Measurements from ENCODE around the gene OR6B2. TPM values are rescaled to one million over a fixed set of nuclear protein-coding genes. Genes with fewer than 3 reads are reported as not detected.

The OR6B2 gene
- total and polyA plus RNA-seq, 4 donors = not detected

DNA sequence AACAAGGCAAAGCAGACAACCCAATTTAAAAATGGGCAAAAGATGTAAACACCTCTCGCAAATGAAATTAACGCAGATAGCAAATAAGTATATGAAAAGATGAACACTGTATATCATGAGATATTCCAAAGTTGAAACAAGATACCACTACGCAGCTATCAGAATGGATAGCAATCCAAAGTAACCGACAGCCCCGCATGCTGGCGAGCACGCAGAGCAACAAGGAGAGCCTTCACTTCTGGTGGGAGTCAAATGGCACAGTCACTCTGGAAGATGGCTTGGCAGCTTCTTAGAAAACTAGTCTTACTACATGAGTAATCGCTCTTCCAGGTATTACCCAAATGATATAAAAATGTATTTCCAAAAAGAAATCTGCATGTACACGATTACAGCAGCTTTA lies 6.4 kb downstream of the OR6B2 start:
- H3K27ac ChIP-seq (ENCODE audit: low read depth in 1 of 2, low read length in 2 of 2) = no peak overlapping the region
- H3K4me3 ChIP-seq (ENCODE audit: low read length in 2 of 2) = no peak overlapping the region
- ATAC-seq (ENCODE audit: low FRiP score) (no peak), DNase-seq (no peak)
- no peaks in the 10 kb centered on the region for H3K27me3 ChIP-seq (ENCODE audit: control insufficient read depth in 1 of 2, insufficient read depth in 2 of 2, low read length in 1 of 2)
- H3K4me1 ChIP-seq (ENCODE audit: control insufficient read depth in 1 of 2, insufficient read depth in 2 of 2, low read length in 2 of 2) = no peaks in the 10 kb centered on the region
- no peaks in the 10 kb centered on the region for H3K9me3 ChIP-seq (ENCODE audit: control insufficient read depth, low read length)
- 72 to 76% methylated on average over 9 of the region's 9 CpGs for WGBS, 2 donors
- peaks cover 0 to 5% of the 10 kb centered on the region in 2 donors for H3K36me3 ChIP-seq (ENCODE audit: control insufficient read depth in 1 of 2, insufficient read depth in 2 of 2, low read length in 1 of 2)
- intact Hi-C loops (cut with DNase I) = loop anchor here in 1 of 2 donors (10.0 kb wide), 1 partner anchor 559 kb away; no protein-coding TSS in a partner anchor

DNA sequence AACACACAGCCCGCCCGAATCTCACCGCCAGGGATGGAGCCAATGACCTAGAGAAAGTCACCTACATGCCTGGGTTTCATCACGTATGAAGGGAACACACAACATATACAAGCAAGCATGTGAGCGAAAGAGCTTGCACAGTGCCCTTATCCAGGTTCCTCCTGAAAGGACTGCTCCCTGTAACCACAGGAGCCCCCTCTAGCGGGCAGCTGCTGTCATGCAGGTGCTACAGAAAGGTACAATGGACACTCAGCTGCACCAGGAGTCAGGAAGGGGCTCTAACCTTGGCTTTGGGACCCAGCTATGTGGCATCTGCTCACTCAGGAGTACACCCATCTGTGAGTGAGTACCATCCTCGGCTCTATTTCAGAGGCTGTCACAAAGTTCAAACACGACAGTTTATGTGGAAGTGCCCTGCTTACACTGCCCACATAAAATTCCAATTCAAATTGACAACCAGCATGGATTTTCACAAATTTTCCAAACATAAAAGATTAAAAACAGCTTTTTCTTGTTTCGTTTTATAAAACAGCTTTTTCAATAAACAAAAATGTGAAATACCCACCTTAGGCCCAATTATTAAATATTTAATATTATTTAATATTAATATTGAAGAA lies 8.6 kb downstream of the OR6B2 start:
- H3K36me3 ChIP-seq (ENCODE audit: control insufficient read depth in 1 of 2, insufficient read depth in 2 of 2, low read length in 1 of 2) = peaks cover 0 to 12% of the 10 kb centered on the region in 2 donors
- WGBS, 2 donors = 55 to 56% methylated on average over 9 of the region's 9 CpGs

DNA sequence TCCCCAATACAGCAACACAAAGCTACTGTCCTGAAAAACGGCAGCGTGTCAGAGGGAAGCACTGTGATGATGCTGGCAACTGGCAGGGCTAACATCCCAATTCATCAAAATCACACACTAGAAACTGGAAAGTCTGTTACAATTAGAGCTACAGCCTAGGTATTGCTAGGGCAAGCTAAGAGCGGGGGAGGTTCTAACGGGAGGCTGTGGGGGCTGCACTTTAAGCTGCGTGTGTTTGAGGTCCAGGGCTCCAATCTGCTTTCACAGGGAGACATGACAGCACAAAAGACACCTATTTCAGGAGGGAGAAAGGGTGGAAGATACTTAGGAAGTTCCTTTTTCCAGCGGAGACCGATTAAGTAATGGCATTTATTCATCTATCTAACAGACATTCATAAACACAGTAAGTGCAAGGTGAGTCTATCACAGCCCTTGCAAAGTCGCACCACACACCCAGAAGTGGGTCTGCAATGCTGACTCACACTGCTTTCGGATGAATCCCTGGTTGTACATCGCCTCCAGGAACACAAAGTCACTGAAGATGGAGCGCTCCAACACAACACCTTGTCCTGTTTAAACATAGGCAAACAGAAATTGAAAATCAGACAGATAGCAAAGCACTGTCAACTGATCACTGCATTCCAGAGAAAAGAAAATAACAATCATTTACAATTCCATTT lies 12.0 kb downstream of the OR6B2 start:
- DNase-seq (no peak), ATAC-seq (ENCODE audit: low FRiP score) (no peak)
- Histone ChIP-seq H3K27me3 (ENCODE audit: control insufficient read depth in 1 of 2, insufficient read depth in 2 of 2, low read length in 1 of 2) (no peaks in the 10 kb centered on the region), H3K27ac (ENCODE audit: low read depth in 1 of 2, low read length in 2 of 2) (no peak overlapping the region), H3K4me3 (ENCODE audit: low read length in 2 of 2) (no peak overlapping the region), H3K9me3 (ENCODE audit: control insufficient read depth, low read length) (no peaks in the 10 kb centered on the region), H3K4me1 (ENCODE audit: control insufficient read depth in 1 of 2, insufficient read depth in 2 of 2, low read length in 2 of 2) (no peaks in the 10 kb centered on the region), H3K36me3 (ENCODE audit: control insufficient read depth in 1 of 2, insufficient read depth in 2 of 2, low read length in 1 of 2) (peaks cover 0 to 14% of the 10 kb centered on the region in 2 donors)
- intact Hi-C loops (cut with DNase I) = no loop called here
- 93 to 94% methylated on average over 11 of the region's 11 CpGs for WGBS, 2 donors

More for the DNA sequence above, 8.6 kb downstream of the OR6B2 start:
- ATAC-seq (ENCODE audit: low FRiP score) (no peak), DNase-seq (peak; percentile 64 to 80)
- Histone ChIP-seq H3K27ac (ENCODE audit: low read depth in 1 of 2, low read length in 2 of 2) (no peak overlapping the region), H3K4me1 (ENCODE audit: control insufficient read depth in 1 of 2, insufficient read depth in 2 of 2, low read length in 2 of 2) (no peaks in the 10 kb centered on the region), H3K4me3 (ENCODE audit: low read length in 2 of 2) (no peak overlapping the region), H3K9me3 (ENCODE audit: control insufficient read depth, low read length) (no peaks in the 10 kb centered on the region), H3K27me3 (ENCODE audit: control insufficient read depth in 1 of 2, insufficient read depth in 2 of 2, low read length in 1 of 2) (no peaks in the 10 kb centered on the region)
- intact Hi-C loops (cut with DNase I) = loop anchor here in 1 of 2 donors (10.0 kb wide), 1 partner anchor 557 kb away; no protein-coding TSS in a partner anchor

DNA sequence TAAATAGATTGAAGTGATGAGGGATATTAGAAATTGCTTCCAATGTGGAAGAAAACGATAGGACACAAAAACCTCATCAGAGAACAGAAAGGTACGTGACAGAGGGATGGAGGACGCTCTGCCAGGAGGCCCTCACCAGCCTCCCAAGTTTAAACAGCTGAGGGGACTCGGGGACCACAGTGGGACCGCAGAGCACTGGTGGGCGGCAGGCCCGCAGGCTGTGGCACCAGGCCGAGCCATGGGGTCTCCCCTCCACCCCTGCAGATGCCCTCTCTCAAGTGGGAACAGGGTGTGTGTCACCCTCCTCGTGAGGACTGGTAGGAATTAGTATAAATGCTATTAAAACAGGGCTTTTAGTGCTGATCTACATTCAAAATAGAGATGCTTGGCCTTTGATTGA lies 15.9 kb downstream of the OR6B2 start:
- WGBS, 2 donors = 89 to 94% methylated on average over 9 of the region's 9 CpGs
- H3K9me3 ChIP-seq (ENCODE audit: control insufficient read depth, low read length) = no peaks in the 10 kb centered on the region
- no peak overlapping the region for H3K27ac ChIP-seq (ENCODE audit: low read depth in 1 of 2, low read length in 2 of 2)
- peaks cover 0 to 11% of the 10 kb centered on the region in 2 donors for H3K36me3 ChIP-seq (ENCODE audit: control insufficient read depth in 1 of 2, insufficient read depth in 2 of 2, low read length in 1 of 2)
- no peaks in the 10 kb centered on the region for H3K4me1 ChIP-seq (ENCODE audit: control insufficient read depth in 1 of 2, insufficient read depth in 2 of 2, low read length in 2 of 2)
- ATAC-seq (ENCODE audit: low FRiP score) (no peak), DNase-seq (no peak)
- no peak overlapping the region for H3K4me3 ChIP-seq (ENCODE audit: low read length in 2 of 2)
- no peaks in the 10 kb centered on the region for H3K27me3 ChIP-seq (ENCODE audit: control insufficient read depth in 1 of 2, insufficient read depth in 2 of 2, low read length in 1 of 2)
- intact Hi-C loops (cut with DNase I) = no loop called here

DNA sequence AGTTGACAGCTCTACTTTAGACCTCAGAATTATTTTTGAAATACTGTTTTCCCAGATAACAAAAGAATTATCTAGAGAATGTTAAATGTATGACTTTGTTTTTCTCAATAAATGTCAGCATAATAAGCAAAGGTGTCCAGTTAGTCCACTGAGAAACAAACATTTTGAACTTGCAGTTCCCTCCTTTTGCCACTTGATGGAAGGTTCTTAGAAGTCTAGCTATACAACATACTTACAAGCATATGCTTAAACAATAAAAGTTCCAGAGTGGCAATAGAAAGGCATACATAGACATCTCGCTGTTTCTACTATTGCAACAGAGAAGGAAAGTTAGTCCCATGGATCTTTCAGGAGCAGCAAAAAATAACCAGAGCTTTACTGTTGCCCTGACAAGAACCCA lies 16.9 kb downstream of the OR6B2 start:
- WGBS, 2 donors = 91% methylated on average over 1 of the region's 1 CpG
- Histone ChIP-seq H3K27me3 (ENCODE audit: control insufficient read depth in 1 of 2, insufficient read depth in 2 of 2, low read length in 1 of 2) (no peaks in the 10 kb centered on the region), H3K36me3 (ENCODE audit: control insufficient read depth in 1 of 2, insufficient read depth in 2 of 2, low read length in 1 of 2) (peaks cover 0 to 11% of the 10 kb centered on the region in 2 donors), H3K4me1 (ENCODE audit: control insufficient read depth in 1 of 2, insufficient read depth in 2 of 2, low read length in 2 of 2) (no peaks in the 10 kb centered on the region), H3K9me3 (ENCODE audit: control insufficient read depth, low read length) (no peaks in the 10 kb centered on the region), H3K4me3 (ENCODE audit: low read length in 2 of 2) (no peak overlapping the region), H3K27ac (ENCODE audit: low read depth in 1 of 2, low read length in 2 of 2) (no peak overlapping the region)
- ATAC-seq (ENCODE audit: low FRiP score) (no peak), DNase-seq (no peak)
- intact Hi-C loops (cut with DNase I) = no loop called here

DNA sequence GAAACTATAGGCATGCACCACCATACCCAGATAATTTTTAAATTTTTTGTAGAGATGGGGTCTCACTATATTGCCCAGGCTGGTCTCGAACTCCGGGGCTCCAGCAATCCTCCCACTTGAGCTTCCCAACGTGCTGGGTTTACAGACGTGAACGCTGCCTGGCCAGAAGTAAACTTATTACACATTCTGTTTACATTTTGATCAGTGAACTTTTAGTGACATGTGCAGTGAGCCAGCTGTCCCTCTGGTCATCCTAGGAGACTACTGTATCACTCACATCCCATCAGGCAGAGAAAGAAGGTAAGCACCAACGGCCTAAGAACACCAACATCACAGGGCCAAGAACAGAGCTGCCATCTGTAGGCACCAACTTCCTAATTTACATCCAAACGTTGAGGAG lies 27.2 kb downstream of the OR6B2 start:
- Histone ChIP-seq H3K36me3 (ENCODE audit: control insufficient read depth in 1 of 2, insufficient read depth in 2 of 2, low read length in 1 of 2) (peaks cover 0 to 16% of the 10 kb centered on the region in 2 donors), H3K9me3 (ENCODE audit: control insufficient read depth, low read length) (no peaks in the 10 kb centered on the region), H3K27ac (ENCODE audit: low read depth in 1 of 2, low read length in 2 of 2) (no peak overlapping the region), H3K27me3 (ENCODE audit: control insufficient read depth in 1 of 2, insufficient read depth in 2 of 2, low read length in 1 of 2) (no peaks in the 10 kb centered on the region), H3K4me3 (ENCODE audit: low read length in 2 of 2) (no peak overlapping the region), H3K4me1 (ENCODE audit: control insufficient read depth in 1 of 2, insufficient read depth in 2 of 2, low read length in 2 of 2) (no peaks in the 10 kb centered on the region)
- WGBS, 2 donors = 85% methylated on average over 7 of the region's 7 CpGs
- ATAC-seq (ENCODE audit: low FRiP score) (no peak), DNase-seq (no peak)
- intact Hi-C loops (cut with DNase I) = no loop called here

DNA sequence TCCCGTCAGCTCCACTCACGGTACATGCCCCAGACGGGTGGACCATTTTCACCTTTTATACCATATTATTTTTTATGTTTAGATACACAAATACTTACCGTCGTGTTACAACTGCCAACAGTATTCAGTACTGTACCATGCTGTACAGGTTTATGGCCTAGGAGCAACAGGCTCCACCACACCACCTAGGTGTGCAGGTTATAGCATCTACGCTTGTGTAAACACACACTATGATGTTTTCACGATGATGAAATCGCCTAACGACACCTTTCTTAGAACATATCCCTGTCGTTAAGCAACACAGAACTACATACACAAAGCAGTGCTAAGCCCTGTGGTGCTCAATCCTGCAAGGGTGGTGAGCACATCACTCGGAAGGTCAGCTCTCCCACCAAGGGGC lies 29.6 kb downstream of the OR6B2 start:
- intact Hi-C loops (cut with DNase I) = no loop called here
- WGBS, 2 donors = 88 to 91% methylated on average over 11 of the region's 11 CpGs
- Histone ChIP-seq H3K27me3 (ENCODE audit: control insufficient read depth in 1 of 2, insufficient read depth in 2 of 2, low read length in 1 of 2) (no peaks in the 10 kb centered on the region), H3K27ac (ENCODE audit: low read depth in 1 of 2, low read length in 2 of 2) (no peak overlapping the region), H3K9me3 (ENCODE audit: control insufficient read depth, low read length) (no peaks in the 10 kb centered on the region), H3K4me1 (ENCODE audit: control insufficient read depth in 1 of 2, insufficient read depth in 2 of 2, low read length in 2 of 2) (no peaks in the 10 kb centered on the region), H3K4me3 (ENCODE audit: low read length in 2 of 2) (no peak overlapping the region), H3K36me3 (ENCODE audit: control insufficient read depth in 1 of 2, insufficient read depth in 2 of 2, low read length in 1 of 2) (peaks cover 0 to 13% of the 10 kb centered on the region in 2 donors)
- ATAC-seq (ENCODE audit: low FRiP score) = no peak
- no peak for DNase-seq

DNA sequence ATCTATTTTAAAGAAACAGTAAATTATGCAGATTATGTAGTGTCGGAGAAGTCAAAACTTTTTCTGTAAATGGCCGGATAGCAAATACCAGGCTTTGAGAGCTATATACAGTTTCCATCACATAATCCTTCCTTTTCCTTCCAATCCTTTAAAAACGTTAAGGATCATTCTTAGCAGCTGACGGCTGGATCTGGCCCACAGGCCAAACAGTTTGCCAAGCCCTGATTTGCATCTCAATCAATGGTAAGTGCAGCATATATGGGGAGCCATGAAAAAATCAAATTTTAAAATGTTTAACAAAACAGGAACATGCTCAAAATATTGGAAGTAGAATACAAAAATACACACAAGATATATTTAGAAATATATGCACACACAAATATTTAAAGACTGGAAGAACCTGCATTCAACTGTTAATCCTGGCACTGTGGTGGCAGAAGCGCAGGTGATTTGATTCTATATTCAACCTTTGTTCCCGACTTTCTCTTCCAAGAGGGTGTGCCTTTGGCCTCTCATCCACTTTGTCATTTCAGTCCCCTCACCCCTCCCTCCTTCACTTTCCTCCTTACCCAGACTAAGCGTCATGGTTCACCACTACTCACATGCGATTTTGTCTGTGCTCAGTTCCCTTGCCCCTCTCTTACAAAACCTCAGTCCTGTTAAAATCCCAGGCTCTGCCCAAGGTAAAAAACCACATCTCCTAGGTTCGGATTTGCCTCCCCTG lies 32.4 kb downstream of the OR6B2 start:
- DNase-seq (no peak), ATAC-seq (ENCODE audit: low FRiP score) (no peak)
- no peak overlapping the region for H3K4me3 ChIP-seq (ENCODE audit: low read length in 2 of 2)
- no peaks in the 10 kb centered on the region for H3K4me1 ChIP-seq (ENCODE audit: control insufficient read depth in 1 of 2, insufficient read depth in 2 of 2, low read length in 2 of 2)
- no peaks in the 10 kb centered on the region for H3K9me3 ChIP-seq (ENCODE audit: control insufficient read depth, low read length)
- WGBS, 2 donors = 55 to 58% methylated on average over 9 of the region's 9 CpGs
- intact Hi-C loops (cut with DNase I) = loop anchor here (10.0 kb wide), 1 partner anchor 963 kb away; no protein-coding TSS in a partner anchor
- H3K27me3 ChIP-seq (ENCODE audit: control insufficient read depth in 1 of 2, insufficient read depth in 2 of 2, low read length in 1 of 2) = no peaks in the 10 kb centered on the region
- peaks cover 0 to 9% of the 10 kb centered on the region in 2 donors for H3K36me3 ChIP-seq (ENCODE audit: control insufficient read depth in 1 of 2, insufficient read depth in 2 of 2, low read length in 1 of 2)
- H3K27ac ChIP-seq (ENCODE audit: low read depth in 1 of 2, low read length in 2 of 2) = no peak overlapping the region

Data from aorta (tissue), 5 donors.